GM20000 (cell line): ENCODE results near the gene FAM174C.

Source experiments
- DNase-seq: peaks from one replicate; pipeline ENCODE4 v3.0.0; 2012; ENCODE audit warnings: low spot score
- TF ChIP-seq, protein P1 (sequence below): IDR thresholded peaks from 2 replicates; pipeline ENCODE4 v1.5.1; 2012; ENCODE audit warnings: mild to moderate bottlenecking, control low read depth; ENCODE audit errors: extremely low read depth, missing control alignments

Gene FAM174C

DNA sequence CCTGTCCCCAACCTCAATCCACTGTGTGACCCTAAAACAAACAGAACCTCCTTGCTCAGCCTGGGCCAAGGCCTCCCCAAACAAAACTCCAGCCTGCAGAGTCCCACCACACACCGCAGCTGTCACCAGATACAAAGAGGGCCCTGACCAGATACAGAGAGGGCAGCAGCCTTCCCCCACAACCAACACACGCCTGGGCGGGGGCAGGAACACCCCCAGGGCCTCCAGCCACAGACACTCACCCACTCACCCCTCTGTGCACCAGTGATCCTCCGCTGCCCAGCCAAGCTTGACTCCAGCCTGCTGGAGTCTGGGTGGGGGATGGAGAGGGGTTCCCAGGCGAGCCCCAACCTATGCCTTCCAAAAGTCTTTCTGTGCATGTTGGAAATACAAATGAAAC, 12.1 kb upstream of the FAM174C start:
- TF ChIP-seq, protein P1, sequence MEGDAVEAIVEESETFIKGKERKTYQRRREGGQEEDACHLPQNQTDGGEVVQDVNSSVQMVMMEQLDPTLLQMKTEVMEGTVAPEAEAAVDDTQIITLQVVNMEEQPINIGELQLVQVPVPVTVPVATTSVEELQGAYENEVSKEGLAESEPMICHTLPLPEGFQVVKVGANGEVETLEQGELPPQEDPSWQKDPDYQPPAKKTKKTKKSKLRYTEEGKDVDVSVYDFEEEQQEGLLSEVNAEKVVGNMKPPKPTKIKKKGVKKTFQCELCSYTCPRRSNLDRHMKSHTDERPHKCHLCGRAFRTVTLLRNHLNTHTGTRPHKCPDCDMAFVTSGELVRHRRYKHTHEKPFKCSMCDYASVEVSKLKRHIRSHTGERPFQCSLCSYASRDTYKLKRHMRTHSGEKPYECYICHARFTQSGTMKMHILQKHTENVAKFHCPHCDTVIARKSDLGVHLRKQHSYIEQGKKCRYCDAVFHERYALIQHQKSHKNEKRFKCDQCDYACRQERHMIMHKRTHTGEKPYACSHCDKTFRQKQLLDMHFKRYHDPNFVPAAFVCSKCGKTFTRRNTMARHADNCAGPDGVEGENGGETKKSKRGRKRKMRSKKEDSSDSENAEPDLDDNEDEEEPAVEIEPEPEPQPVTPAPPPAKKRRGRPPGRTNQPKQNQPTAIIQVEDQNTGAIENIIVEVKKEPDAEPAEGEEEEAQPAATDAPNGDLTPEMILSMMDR, result no peak
- no peak for DNase-seq

DNA sequence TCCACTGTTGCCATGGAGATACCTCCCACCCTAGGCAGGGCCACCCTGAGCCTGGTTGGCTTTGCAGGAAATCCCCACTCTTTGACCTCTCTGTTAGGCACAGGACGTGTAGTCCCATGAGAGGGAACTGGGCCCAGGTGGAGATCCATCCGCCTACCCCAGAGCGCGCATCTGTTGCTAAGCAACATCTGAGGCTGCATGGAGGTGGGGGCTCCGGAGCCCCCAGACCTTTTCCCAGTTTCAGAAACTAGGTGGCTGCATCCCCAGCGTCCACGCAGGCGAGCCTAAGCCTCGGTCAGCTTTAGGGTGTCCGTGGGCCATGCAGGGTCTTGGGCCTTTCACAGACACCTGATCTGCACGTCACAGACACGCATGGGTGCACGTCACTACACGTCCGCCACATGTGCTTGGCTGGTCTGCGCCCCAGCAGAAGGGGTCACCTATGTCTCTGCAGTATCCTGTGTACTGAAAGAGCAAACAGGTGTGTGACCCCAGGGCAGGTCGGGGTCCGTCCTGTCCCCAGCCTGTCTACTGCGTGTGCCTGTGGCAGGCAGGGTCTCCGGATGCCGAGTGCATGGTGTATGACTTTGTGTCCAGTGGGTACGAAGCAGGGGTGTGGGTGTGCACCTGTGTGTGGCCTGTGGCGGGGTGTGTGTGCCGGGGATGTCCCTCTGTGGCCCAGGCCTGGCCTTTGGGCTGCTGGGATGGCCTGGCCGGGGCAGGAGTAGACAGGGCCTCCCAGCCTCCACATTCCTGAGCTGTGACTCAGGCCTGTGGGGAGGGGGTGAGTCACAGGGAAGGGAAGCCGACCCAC, 10.3 kb upstream of the FAM174C start:
- TF ChIP-seq, protein P1, result no peak
- DNase-seq, result no peak

DNA sequence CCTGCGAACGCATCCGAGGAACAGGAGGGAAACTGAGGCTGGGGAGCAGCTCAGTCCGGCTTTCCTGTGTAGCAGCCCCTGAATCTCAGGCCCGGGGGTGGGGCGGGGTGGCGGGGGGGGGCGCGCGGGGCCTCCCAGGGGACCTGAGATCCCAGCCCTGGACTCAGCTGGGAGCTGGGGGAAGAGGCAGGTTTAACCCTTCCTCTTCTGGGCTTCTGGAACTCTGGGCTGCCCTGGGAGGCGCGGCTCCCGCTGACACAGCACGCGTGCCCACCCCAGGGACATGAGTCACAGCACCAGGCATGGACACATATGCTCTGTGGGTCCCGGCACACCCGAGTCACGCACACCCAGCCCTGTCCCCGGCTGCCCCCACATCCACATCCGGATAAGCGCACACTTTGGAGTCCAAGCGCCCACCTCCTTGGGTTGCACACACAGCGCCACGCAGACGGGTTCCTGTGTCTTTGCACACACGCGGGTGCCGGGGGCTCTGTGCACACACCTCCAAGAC, 9.7 kb upstream of the FAM174C start:
- DNase-seq, result no peak
- TF ChIP-seq, protein P1, result no peak

DNA sequence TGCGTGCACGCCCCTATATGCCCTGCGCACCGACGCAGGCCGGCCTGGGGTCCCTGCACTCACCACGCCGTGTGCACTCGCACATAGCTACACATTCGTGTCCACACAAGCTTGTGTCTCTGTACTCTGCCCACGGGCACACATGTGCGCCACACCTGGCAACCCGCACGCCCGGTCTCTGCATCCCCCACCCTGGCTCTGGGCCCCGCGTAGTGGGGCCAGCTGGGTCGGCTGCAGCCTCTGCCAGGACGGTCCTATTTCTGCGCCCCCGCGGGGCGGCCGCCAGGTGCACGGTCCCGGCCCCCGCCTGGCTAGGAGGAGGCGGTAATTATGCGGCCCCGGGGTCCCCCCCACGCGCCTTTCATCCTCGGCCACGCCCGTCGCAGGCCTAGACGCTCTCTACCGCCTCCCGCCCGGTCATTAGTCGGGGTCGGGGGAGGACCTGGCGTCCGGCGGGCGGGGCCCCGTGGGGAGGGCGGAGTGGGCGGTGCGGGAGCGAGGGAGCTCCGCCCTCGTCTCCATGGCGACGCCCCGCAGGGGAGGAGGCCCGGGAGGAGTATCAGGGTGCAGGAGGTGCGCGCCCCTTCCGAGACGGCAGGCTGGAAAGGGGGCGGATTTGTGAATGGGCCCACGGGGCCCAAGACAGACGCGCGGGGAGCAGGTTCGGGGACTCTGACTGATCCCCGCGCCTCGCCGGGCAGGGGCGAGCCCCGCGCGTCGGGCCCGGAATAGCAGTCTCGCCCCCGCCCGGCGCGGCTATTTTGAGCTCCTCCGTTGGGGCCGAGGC, 9.0 kb upstream of the FAM174C start:
- DNase-seq, result peak; percentile 95
- TF ChIP-seq, protein P1, result no peak

DNA sequence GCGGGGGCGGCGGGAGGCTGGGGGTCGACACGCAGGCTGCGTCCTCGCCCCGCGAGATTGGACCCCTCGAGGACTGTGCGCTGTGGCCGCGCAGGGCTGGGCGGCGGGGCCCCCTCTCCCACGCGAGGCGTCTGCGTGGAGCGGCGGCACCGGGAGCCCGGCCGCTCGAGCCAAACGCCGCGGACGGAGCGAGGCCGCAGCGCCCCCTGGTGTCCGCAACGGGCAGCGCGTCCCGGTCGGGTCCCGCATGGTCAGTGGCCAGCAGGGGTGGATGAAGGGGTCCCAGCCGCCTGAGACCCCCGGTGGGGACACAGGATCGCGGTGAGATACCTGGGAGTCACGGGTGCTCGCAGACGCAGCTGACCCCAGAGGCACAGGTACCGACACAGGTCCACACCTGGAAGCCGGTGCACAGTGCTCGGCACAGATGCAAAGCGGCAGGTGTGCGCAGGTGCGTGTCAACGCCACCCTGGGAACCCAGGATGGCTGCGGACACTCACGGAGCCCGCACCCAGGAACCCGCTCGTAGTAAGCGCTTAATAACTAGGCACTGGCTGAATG, 8.3 kb upstream of the FAM174C start:
- DNase-seq, result no peak
- TF ChIP-seq, protein P1, result peak; percentile 90

DNA sequence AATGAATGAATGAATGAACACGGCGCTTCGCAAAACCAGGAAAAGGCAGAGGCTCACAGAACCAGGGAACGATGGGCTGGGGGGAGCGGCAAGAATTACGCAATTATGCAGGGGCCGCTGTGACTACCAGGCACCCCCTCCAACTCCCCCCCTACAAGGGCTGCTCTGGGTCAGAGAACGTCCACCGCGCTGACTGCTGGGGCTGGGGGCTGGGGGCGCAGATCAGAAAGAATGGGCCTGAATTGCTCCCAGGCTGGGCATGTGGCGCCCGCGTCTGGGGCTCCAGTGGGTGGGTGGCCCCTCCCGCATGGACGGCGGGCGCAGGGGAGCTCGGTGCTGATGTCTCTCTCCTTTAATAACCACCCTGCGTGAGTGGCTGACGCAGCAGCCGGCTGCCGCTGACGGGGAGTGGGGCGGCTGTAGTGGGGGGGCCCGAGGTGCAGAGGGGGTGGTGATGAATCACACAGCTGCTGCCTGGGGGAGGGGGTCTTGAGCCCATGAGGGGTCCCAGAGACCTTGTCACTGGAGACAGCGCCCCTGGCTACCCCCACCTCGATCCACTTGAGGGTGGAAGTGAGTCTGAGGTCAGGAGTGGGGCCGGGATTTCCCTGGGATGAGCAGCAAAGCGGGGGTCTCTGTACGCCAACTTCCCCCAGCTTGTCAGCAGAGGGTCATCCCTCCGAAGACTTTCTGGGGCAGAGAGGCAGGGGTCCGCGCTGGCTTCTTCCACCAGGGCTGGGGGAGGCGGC, 7.7 kb upstream of the FAM174C start:
- DNase-seq, result no peak
- TF ChIP-seq, protein P1, result no peak
